Placental epithelial cell (primary cell): Measurements from ENCODE around the gene WNK2. TPM values are rescaled to one million over a fixed set of nuclear protein-coding genes. Genes with fewer than 3 reads are reported as not detected.

Experiments
- total RNA-seq: library from RNA; depleted of rRNA; stranded (reverse); fragments of >200 nt; gene quantifications from 2 replicates; pipeline ENCODE4 v1.2.3, GENCODE V29; 2012

Gene WNK2
- total RNA-seq = not detected in 2 replicates

GRCh38 chr9:93183663-93184431 lies at the start of gene WNK2:
WNK2 (plus strand) TSS chr9:93184139; CDS start chr9:93184930, 791 bp downstream.

Other genes with a start within 250 kb of the WNK2 start
- gene FGD3, start 236.6 kb upstream of the WNK2 start, total RNA-seq = 2.0 and 2.7 TPM in 2 replicates
- gene SUSD3, start 125.4 kb upstream of the WNK2 start, total RNA-seq = 0.54 TPM in 1 of 2 replicates, not detected in the other
- 21.6 and 32.0 TPM in 2 replicates for gene CARD19, start 87.9 kb upstream of the WNK2 start, total RNA-seq
- gene NINJ1, start 49.9 kb upstream of the WNK2 start, total RNA-seq = 2.7 and 4.2 TPM in 2 replicates